Osteoblast (primary cell): ENCODE results near the gene TYRO3. TPM values are rescaled to one million over a fixed set of nuclear protein-coding genes. Genes with fewer than 3 reads are reported as not detected.

Experiments used
- DNase-seq: peaks from one replicate; pipeline ENCODE4 v3.0.0; 2011; ENCODE audit warnings: low spot score, mixed read lengths; ENCODE audit not compliant: insufficient read length; ENCODE audit errors: missing footprints
- H2AFZ ChIP-seq: 2 replicates; pipeline ENCODE4 v1.6.0; 2011; ENCODE audit warnings: mild to moderate bottlenecking, low read length
- H3K27ac ChIP-seq: 2 replicates; pipeline ENCODE4 v1.5.1; 2011; ENCODE audit warnings: mild to moderate bottlenecking, low read depth, low read length, moderate library complexity
- H3K27me3 ChIP-seq: 2 replicates; pipeline ENCODE4 v1.6.0; 2012; ENCODE audit warnings: mild to moderate bottlenecking, control low read depth, inconsistent platforms, low read length, moderate library complexity; ENCODE audit not compliant: insufficient read depth
- H3K36me3 ChIP-seq: 2 replicates; pipeline ENCODE4 v1.5.1; 2011; ENCODE audit warnings: mild to moderate bottlenecking, low read length, control low read depth, moderate library complexity; ENCODE audit not compliant: insufficient read depth
- H3K4me1 ChIP-seq: 2 replicates; pipeline ENCODE4 v1.5.1; 2011; ENCODE audit warnings: mild to moderate bottlenecking, low read length, control low read depth, moderate library complexity; ENCODE audit not compliant: insufficient read depth
- H3K4me2 ChIP-seq: 2 replicates; pipeline ENCODE4 v1.6.0; 2011; ENCODE audit warnings: mild to moderate bottlenecking, low read length; ENCODE audit not compliant: insufficient read depth
- H3K4me3 ChIP-seq: fragments of 200-600 bp; sonication (generic); 3 replicates; pipeline ENCODE4 v1.5.1; 2012; ENCODE audit warnings: mild to moderate bottlenecking, low read length, inconsistent platforms; ENCODE audit not compliant: insufficient read depth
- H3K79me2 ChIP-seq: 2 replicates; pipeline ENCODE4 v1.6.0; 2012; ENCODE audit warnings: mild to moderate bottlenecking, low read length, control low read depth, inconsistent platforms; ENCODE audit not compliant: insufficient read depth
- H3K9me3 ChIP-seq: 2 replicates; pipeline ENCODE4 v1.5.1; 2011; ENCODE audit warnings: low read depth, low read length, control low read depth
- H4K20me1 ChIP-seq: 2 replicates; pipeline ENCODE4 v1.6.0; 2012; ENCODE audit warnings: mild to moderate bottlenecking, low read length, control low read depth; ENCODE audit not compliant: insufficient read depth
- total RNA-seq: library from RNA; depleted of rRNA; stranded (reverse); fragments of >200 nt; gene quantifications from 2 replicates; pipeline ENCODE4 v1.2.3, GENCODE V29; 2012
- TF ChIP-seq, protein P1 (sequence below): IDR thresholded peaks from 2 replicates; pipeline ENCODE4 v1.5.1; 2011; ENCODE audit warnings: mild to moderate bottlenecking, low read depth, low read length, moderate library complexity; ENCODE audit errors: extremely low read depth

Gene TYRO3
- total RNA-seq, 1 donor = 6.2 TPM

DNA sequence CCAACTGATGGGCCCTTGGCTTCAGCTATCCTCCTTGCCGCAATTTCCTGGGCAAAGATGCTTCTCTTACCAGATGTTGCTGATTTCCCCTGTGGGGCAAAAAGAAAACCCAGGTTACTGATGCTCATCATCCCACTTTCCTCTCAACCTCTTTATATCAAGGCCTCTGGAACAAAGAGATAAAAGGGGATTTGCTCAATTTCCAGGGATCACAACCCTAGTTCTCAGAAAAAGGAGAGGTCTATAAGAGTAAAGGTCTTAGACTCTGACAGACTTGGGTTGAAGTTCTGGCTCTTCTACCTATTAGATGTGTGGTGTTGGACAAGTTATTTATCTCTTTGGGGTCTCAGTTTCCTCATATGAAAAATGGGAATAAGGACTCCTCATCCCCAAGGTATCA, 23.5 kb upstream of the TYRO3 start:
- no peak overlapping the region for H3K4me3 ChIP-seq
- DNase-seq = no peak
- no peak overlapping the region for H2AFZ ChIP-seq
- no peak overlapping the region for H3K27ac ChIP-seq
- no peaks in the 10 kb centered on the region for H4K20me1 ChIP-seq
- TF ChIP-seq, protein P1, sequence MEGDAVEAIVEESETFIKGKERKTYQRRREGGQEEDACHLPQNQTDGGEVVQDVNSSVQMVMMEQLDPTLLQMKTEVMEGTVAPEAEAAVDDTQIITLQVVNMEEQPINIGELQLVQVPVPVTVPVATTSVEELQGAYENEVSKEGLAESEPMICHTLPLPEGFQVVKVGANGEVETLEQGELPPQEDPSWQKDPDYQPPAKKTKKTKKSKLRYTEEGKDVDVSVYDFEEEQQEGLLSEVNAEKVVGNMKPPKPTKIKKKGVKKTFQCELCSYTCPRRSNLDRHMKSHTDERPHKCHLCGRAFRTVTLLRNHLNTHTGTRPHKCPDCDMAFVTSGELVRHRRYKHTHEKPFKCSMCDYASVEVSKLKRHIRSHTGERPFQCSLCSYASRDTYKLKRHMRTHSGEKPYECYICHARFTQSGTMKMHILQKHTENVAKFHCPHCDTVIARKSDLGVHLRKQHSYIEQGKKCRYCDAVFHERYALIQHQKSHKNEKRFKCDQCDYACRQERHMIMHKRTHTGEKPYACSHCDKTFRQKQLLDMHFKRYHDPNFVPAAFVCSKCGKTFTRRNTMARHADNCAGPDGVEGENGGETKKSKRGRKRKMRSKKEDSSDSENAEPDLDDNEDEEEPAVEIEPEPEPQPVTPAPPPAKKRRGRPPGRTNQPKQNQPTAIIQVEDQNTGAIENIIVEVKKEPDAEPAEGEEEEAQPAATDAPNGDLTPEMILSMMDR = no peak
- no peak overlapping the region for H3K4me2 ChIP-seq
- peaks cover 46% of the 10 kb centered on the region for H3K36me3 ChIP-seq
- no peaks in the 10 kb centered on the region for H3K4me1 ChIP-seq
- no peaks in the 10 kb centered on the region for H3K9me3 ChIP-seq
- H3K27me3 ChIP-seq = no peaks in the 10 kb centered on the region
- peaks cover under 1% of the 10 kb centered on the region for H3K79me2 ChIP-seq

DNA sequence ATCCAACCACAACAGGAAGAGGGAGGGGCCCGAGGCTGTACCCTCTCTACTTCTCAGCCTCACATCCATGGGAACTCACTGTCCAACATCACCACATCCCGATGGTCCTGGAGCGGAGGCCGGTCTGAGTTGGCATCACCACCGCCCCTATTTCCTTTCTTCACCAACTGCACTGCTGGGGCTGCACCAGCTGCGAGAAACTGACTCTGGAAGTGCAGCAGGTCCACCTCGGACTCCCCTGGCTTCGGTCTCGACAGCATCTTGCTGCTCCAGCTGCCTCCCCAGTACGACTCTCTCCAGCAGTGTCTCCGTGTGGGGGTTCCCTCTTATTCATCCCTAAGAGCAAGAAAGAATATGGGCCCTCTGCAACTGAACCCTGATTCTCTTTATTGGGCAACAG, 22.1 kb upstream of the TYRO3 start:
- no peak overlapping the region for H2AFZ ChIP-seq

DNA sequence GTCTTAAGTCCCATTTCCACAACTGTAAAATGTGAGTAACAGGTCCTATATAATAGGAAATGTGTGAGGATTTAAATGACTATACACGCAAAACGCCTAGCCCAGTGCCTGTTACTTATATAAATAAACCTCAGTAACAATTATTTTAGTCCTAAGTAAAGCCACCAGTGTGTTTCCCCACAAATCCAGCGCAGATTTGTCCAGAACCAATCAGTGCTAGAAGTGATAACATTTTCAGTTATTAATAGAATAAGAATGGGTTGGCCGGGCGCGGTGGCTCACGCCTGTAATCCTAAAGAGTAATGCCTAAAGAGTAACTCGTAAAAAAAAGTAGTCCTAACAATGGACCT, 15.5 kb upstream of the TYRO3 start:
- no peaks in the 10 kb centered on the region for H3K9me3 ChIP-seq
- H3K27ac ChIP-seq = peak overlapping the region; percentile 68
- TF ChIP-seq, protein P1 = no peak
- H3K4me2 ChIP-seq = peak overlapping the region; percentile 85
- no peaks in the 10 kb centered on the region for H3K27me3 ChIP-seq
- DNase-seq = peak; percentile 71
- peaks cover 24% of the 10 kb centered on the region for H3K79me2 ChIP-seq
- H2AFZ ChIP-seq = peak overlapping the region; percentile 97
- H4K20me1 ChIP-seq = no peaks in the 10 kb centered on the region
- no peaks in the 10 kb centered on the region for H3K36me3 ChIP-seq
- H3K4me1 ChIP-seq = no peaks in the 10 kb centered on the region
- H3K4me3 ChIP-seq = peak overlapping the region; percentile 85

More for the DNA sequence above, 22.1 kb upstream of the TYRO3 start:
- DNase-seq = peak; percentile 36
- no peak overlapping the region for H3K4me2 ChIP-seq
- H3K36me3 ChIP-seq = peaks cover 38% of the 10 kb centered on the region
- H3K79me2 ChIP-seq = peaks cover 7% of the 10 kb centered on the region
- no peaks in the 10 kb centered on the region for H3K9me3 ChIP-seq
- no peaks in the 10 kb centered on the region for H3K4me1 ChIP-seq
- TF ChIP-seq, protein P1 = no peak
- no peak overlapping the region for H3K27ac ChIP-seq
- H4K20me1 ChIP-seq = no peaks in the 10 kb centered on the region
- no peaks in the 10 kb centered on the region for H3K27me3 ChIP-seq
- no peak overlapping the region for H3K4me3 ChIP-seq

DNA sequence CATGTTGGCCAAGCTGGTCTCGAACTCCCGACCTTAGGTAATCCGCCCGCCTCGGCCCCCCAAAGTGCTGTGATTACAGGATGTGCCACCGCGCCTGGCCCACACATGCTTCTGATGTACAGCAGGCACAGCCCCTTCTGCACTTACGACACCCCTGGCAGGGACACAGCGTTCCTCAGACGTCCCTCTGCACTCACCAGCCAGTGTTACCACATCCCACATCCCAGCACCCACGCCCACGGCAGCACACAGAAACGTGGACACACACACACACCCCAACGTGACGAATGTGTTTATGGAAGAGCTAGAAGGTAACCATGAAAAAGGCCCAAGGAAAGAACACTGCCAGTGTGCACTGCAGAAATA, 14.4 kb upstream of the TYRO3 start:
- no peak overlapping the region for H3K27ac ChIP-seq
- no peak for DNase-seq
- H3K27me3 ChIP-seq = no peaks in the 10 kb centered on the region
- TF ChIP-seq, protein P1 = no peak
- H3K4me3 ChIP-seq = peak overlapping the region; percentile 40
- H3K4me2 ChIP-seq = peak overlapping the region; percentile 85
- H3K36me3 ChIP-seq = no peaks in the 10 kb centered on the region
- H3K4me1 ChIP-seq = no peaks in the 10 kb centered on the region
- H3K79me2 ChIP-seq = peaks cover 24% of the 10 kb centered on the region
- peak overlapping the region; percentile 57 for H2AFZ ChIP-seq
- H4K20me1 ChIP-seq = no peaks in the 10 kb centered on the region
- no peaks in the 10 kb centered on the region for H3K9me3 ChIP-seq
